Measurements from ENCODE around the gene SLC5A10. TPM values are rescaled to one million over a fixed set of nuclear protein-coding genes. Genes with fewer than 3 reads are reported as not detected.
"Not testable (repeated sequence)": the region's sequence is repeated elsewhere in the genome, so short reads cannot be mapped to it uniquely, and the experiment has no call there.

SLC5A10 gene
- not detected for total RNA-seq

- DNase-seq (ENCODE audit: low spot score in 2 of 2) (no peak), FAIRE-seq (no peak)
Observed at GRCh38 chr17:18951941-18952842, at the start of gene SLC5A10. SLC5A10 (plus strand) TSS chr17:18952165; CDS start chr17:18952206, 41 bp downstream.

DNA sequence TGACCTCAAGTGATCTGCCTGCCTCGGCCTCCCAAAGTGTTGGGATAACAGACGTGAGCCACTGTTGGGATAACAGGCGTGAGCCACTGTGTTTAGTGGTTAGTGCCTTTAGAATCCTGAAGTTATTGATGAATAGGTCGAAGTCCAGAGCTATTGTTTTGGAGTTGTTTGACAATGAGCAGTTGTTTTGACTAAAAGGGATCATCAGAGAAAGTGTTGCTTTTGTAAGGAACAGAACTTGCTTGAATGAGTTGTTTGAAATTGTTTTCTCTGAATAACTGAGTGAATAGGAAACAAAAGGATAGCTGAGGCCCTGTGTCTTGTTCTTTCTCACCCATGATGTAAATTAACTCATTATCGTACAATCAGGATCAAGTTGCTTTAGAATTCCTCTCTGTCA, 47.5 kb upstream of the SLC5A10 start:
- peak in 1 of 2 donors; percentile 11 for DNase-seq (ENCODE audit: low spot score in 2 of 2)
- no peak for FAIRE-seq

DNA sequence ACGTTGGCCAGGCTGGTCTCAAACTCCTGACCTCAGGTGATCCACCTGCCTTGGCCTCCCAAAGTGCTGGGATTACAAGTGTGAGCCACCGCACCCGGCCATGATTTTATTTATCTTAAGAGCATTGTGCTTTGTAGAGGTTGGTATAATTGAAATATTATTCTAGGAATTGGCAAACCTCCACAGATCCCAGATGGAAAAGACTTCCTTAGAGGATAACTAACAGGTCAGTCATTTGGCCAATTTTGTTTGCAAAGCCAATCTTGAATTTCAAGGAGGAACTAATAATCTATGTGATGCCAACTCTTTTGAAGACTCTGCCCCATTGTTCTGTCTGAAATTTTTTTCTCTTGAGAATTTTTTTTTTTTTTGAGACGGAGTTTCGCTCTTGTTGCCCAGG, 46.7 kb upstream of the SLC5A10 start:
- DNase-seq (ENCODE audit: low spot score in 2 of 2) (no peak), FAIRE-seq (no peak)

DNA sequence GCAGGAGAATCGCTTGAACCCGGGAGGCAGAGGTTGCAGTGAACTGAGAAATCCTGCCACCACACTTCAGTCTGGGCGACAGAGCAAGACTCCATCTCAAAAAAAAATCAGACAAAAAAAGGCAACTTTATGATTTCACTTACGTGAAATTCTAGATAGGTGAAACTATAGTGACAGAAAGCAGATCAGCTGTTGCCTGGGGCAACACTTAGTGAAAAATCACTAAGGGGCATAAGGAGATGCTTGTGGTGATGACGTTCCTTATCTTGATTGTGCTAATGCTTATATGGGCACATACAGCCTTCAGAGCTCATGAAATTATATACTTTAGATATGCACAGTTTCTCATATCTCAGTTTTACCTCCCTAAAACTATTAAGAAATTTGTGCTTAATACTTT, 41.6 kb upstream of the SLC5A10 start:
- FAIRE-seq, result no peak
- no peak for DNase-seq (ENCODE audit: low spot score in 2 of 2)

DNA sequence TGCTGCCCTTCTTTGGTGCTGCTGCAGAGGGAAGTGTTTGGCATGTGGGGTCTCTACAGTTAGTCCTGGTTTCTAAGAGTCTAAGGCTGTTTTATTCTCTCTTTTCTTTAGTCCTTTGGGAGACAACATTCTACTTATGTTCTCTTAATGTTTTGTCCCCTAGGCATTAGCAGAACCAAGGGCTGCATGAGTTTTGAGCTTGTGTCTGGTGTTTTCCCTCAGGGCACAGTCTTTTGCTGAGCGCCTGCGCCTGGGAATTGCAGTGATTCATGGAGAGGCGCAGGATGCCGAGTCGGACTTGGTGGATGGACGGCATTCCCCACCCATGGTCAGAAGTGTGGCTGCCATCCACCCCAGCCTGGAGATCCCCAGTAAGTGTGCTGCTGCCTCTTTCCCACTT, 41.1 kb upstream of the SLC5A10 start:
- no peak for FAIRE-seq
- no peak for DNase-seq (ENCODE audit: low spot score in 2 of 2)

GRCh38 chr17:18916816-18917500, 35.0 kb upstream of the SLC5A10 start:
- FAIRE-seq, result no peak

DNA sequence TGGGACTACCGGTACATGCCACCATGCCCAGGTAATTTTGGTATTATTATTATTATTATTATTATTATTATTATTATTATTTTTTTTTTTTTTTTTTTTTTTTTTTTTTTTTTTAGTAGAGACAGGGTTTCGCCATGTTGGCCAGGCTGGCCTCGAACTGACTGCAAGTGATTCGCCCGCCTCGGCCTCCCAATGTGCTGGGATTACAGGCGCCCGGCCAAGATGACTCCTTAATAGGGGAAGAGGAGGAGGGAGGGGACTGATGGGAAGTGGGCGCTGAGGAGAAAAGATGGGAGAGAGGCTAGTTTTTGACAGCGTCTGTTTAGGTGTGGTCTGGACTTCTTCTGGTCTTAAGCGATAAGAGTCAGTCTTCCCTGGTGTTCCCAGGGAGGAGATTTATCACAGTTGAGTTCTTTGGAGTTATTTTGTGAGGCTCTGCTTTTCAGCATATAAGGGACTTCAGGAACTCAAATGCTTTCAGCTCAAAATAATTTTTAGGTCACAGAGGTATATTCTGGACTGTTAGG, 34.4 kb upstream of the SLC5A10 start:
- FAIRE-seq (no peak), DNase-seq (ENCODE audit: low spot score in 2 of 2) (no peak)

More at GRCh38 chr17:18916816-18917500, 35.0 kb upstream of the SLC5A10 start:
- no peak for DNase-seq (ENCODE audit: low spot score in 2 of 2)

DNA sequence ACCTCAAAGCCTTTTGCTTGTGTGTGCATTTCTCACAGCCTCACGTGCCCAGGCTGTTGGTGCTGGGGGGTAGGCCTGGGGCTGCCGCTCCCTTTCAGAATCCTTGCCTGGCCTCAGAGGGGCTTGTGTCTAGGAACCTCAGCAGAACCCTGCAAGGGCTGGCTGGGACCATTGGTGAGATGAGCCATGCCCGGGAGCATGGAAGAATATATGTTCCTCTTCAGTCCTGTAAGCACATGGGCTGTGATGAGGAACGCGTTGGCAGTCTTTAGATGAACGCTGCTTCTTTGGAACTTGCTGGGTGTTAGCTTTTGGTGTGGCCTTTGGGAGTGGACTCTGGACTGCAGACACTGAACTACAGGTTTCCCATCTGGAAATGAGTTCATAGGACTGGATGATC, 32.0 kb upstream of the SLC5A10 start:
- no peak for FAIRE-seq
- no peak for DNase-seq (ENCODE audit: low spot score in 2 of 2)

DNA sequence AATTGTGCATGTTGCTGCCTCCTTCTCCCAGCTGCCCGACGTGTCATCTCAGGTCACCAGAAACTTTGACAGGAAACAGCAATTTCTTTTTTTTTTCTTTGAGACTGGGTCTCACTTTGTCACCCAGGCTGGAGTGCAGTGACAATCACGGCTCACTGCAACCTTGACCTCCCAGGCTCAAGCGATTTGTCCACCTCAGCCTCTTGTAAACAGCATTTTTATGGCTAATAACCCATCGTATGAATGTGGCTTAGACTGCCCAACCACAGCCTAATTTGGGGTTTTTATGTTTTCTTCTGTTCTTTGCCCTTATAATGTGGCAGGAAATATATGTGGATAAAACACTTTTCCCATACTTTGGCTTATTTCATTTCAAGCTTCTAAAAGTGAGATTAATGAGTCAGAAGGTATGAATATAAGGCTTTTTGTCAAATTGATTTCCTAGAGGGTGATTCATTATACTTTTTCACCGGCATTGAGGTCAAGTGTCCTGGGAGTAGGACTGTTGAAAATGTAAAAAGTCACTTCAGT, 31.0 kb upstream of the SLC5A10 start:
- no peak for FAIRE-seq
- DNase-seq (ENCODE audit: low spot score in 2 of 2), result no peak

DNA sequence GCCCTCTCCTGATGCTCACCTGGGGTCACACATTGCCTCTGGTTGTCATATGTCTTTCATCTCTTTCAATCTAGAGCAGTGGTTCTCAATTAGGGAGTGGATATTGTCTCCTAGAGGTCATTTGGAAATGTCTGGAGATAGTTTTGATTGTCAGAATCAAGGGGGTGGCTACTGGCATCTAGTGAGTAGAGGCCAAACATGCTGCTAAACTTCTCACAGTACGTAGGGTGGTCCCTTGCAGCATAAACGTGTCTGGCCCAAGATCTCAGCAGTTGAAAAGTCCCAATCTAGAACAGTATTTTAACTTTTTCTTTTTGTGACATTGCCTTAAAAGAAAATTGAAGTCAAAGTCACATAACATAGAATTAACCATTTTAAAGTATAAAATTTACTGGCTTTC, 30.5 kb upstream of the SLC5A10 start:
- DNase-seq (ENCODE audit: low spot score in 2 of 2) (no peak), FAIRE-seq (no peak)

- FAIRE-seq, result no peak
- DNase-seq (ENCODE audit: low spot score in 2 of 2), result no peak
Observed at GRCh38 chr17:18921912-18922451, 30.0 kb upstream of the SLC5A10 start.

- FAIRE-seq; DNase-seq (ENCODE audit: low spot score in 2 of 2): not testable (repeated sequence)
Observed at GRCh38 chr17:18922596-18922995, 29.4 kb upstream of the SLC5A10 start.

GRCh38 chr17:18925187-18925586, 26.8 kb upstream of the SLC5A10 start:
- FAIRE-seq, result no peak
- no peak for DNase-seq (ENCODE audit: low spot score in 2 of 2)

GRCh38 chr17:18928628-18929125, 23.3 kb upstream of the SLC5A10 start:
- DNase-seq (ENCODE audit: low spot score in 2 of 2) (no peak), FAIRE-seq (no peak)

GRCh38 chr17:18932360-18933055, 19.5 kb upstream of the SLC5A10 start:
- no peak for FAIRE-seq
- no peak for DNase-seq (ENCODE audit: low spot score in 2 of 2)

DNA sequence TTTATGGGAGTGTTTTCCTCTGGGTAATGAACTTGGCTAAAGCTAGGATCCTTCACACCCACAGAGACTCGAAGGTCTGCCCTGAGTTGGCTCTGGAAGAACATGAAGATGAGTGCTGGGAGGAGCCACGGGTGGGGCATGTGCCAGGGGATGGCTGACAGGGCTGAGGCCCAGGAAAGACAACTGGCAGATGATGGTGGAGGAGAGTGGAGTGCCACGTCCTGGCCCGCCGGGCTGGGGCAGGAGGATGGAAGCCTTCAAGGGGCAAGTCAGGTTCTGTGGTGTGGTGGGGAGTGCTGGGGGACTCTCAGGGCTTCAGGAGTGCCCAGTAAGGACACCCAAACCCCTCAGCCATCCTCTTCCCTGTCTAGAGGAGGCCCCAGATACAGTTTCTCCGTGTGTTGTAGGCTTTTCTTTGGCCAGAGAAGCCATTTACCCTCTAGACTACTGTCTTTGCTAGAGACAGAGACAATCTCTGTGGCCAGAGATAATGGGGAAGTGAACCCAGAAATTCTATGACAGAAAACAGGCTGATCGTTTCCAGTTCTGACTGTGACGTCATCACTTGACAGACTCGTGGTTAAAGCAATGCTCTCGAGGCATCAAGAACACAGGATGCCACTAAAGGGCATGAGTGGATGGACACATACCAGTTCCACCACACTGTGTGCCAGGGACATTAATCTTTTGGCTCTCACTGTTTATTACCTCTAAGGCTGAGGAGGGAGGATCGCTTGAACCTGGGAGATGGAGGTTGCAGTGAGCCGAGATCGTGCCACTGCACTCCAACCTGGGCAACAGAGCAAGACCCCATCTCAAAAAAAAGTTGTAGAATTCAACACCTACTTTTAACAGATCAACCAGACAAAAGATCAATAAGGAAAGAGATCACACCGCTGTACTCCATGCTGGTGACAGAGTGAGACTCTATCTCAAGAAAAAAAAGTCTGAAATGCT, 18.6 kb upstream of the SLC5A10 start:
- no peak for FAIRE-seq
- DNase-seq (ENCODE audit: low spot score in 2 of 2), result no peak

DNA sequence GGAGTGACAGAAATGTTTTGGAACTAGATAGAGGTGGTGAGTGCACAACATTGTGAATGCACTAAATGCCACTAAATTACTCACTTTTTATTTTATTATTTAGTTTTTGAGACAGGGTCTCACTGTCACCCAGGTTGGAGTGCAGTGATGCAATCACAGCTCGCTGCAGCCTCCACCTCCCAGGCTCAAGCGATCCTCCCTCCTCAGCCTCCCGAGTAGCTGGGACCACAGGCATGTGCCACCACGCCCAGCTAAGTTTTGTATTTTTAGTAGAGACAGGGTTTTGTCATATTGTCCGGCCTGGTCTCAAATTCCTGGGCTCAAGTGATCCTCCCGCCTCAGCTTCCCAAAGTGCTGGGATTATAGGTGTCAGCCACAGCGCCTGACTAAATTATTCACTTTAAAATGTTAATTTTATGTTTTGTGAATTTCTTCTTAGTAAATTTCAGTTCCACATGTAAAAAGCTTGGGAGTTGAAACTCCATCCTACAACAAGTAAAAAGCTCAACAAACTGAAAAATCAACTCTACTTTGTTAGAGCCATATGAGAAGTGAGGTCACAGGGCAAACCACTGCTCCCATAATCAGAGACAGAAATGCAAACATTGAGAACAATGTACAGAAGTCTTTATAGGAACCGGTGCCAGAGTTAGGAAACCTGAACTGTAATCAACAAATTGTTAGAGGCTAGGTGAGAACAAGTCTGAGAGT, 13.8 kb upstream of the SLC5A10 start:
- FAIRE-seq (no peak), DNase-seq (ENCODE audit: low spot score in 2 of 2) (no peak)

GRCh38 chr17:18938692-18939023, 13.3 kb upstream of the SLC5A10 start:
- FAIRE-seq (no peak), DNase-seq (ENCODE audit: low spot score in 2 of 2) (no peak)
